K562 (cell line): ENCODE results near the gene STYXL1. TPM values are rescaled to one million over a fixed set of nuclear protein-coding genes. Genes with fewer than 3 reads are reported as not detected.
A peak's percentile ranks its signal among the peaks of the same experiment; 100 is the strongest.

ENCODE experiments used
- ATAC-seq: fragments of 200-7000 bp; cut with Tn5 transposase; 3 replicates; pipeline ENCODE4 v1.9.1; 2020; ENCODE audit warnings: moderate library complexity
- BruUV-seq: library from RNA; stranded (reverse); fragments of 400-500 nt; replicated peaks from 2 replicates; lab custom pipeline; 2021; lab: Mats Ljungman, UMichigan
- CTCF ChIA-PET: fragments of 300-600 bp; formaldehyde crosslinking; extraction: SDS; loops from one replicate; lab custom pipeline; 2021; ENCODE audit warnings: low intra/inter-chr PET ratio; lab: Yijun Ruan, JAX
- POLR2A ChIA-PET: fragments of 300-600, 350-650 bp; sonication (Branson Sonifier 250); formaldehyde crosslinking; extraction: SDS; loops from one replicate; lab custom pipeline; 2021; ENCODE audit warnings: antibody characterized with exemption, inconsistent platforms; lab: Yijun Ruan, JAX
- DNase-seq, 4 experiments: peaks; one replicate each; pipeline versions ENCODE4 v3.0.0 to v3.0.0-alpha.2; 2011 to 2018; ENCODE audit warnings: low spot score in 3 of 4, mixed read lengths in 3 of 4; ENCODE audit errors: extremely low read depth in 1 of 4
- FAIRE-seq: peaks from 2 replicates; lab custom pipeline; 2011; peaks lifted over from hg19 to GRCh38; lab: Jason Lieb, UNC
- H2AFZ ChIP-seq: 2 replicates; pipeline ENCODE4 v1.6.0; 2011; ENCODE audit warnings: low read depth, low read length, control low read depth, inconsistent platforms
- H3K27ac ChIP-seq: fragments of 200-600 bp; 3 replicates; pipeline ENCODE4 v1.8.0; 2011; ENCODE audit warnings: low read depth, mild to moderate bottlenecking, control low read depth, inconsistent platforms, low read length, moderate library complexity, mixed read lengths; ENCODE audit errors: extremely low read depth
- H3K27me3 ChIP-seq, 2 experiments: fragments of 300-600 bp in 1 of 2; 2 replicates in 1 of 2; 3 replicates in 1 of 2; pipeline versions ENCODE4 v1.6.0 to v1.8.0; 2011; ENCODE audit warnings: inconsistent platforms in 2 of 2, low read length in 2 of 2, mild to moderate bottlenecking in 1 of 2, mixed read lengths in 1 of 2, moderate library complexity in 1 of 2; ENCODE audit not compliant: control insufficient read depth in 2 of 2, insufficient read depth in 2 of 2
- H3K36me3 ChIP-seq: fragments of 300-600 bp; 3 replicates; pipeline ENCODE4 v1.8.0; 2011; ENCODE audit warnings: mild to moderate bottlenecking, low read length, inconsistent platforms; ENCODE audit not compliant: control insufficient read depth, insufficient read depth
- H3K4me1 ChIP-seq, 2 experiments: fragments of 200-600 bp in 1 of 2; replicated peaks in 1 of 2; 2 replicates in 1 of 2; 3 replicates in 1 of 2; pipeline versions ENCODE4 v1.5.1 to v1.8.0; 2011; ENCODE audit warnings: inconsistent platforms in 2 of 2, low read length in 2 of 2, mild to moderate bottlenecking in 1 of 2, mixed read lengths in 1 of 2, moderate library complexity in 1 of 2; ENCODE audit not compliant: control insufficient read depth in 2 of 2, insufficient read depth in 2 of 2
- H3K4me2 ChIP-seq: 2 replicates; pipeline ENCODE4 v1.6.1; 2011; ENCODE audit warnings: low read length, control low read depth, inconsistent platforms, mixed read lengths; ENCODE audit not compliant: insufficient read depth
- H3K4me3 ChIP-seq: fragments of 200-600 bp; sonication (generic), shearing (Covaris generic); 2 replicates; pipeline ENCODE4 v1.5.1; 2016; ENCODE audit warnings: control low read depth, inconsistent platforms
- H3K79me2 ChIP-seq: fragments of 200-600 bp; 3 replicates; pipeline ENCODE4 v1.8.0; 2011; ENCODE audit warnings: low read length, inconsistent platforms; ENCODE audit not compliant: control insufficient read depth, insufficient read depth
- H3K9ac ChIP-seq, 2 experiments: 2 replicates each; pipeline versions ENCODE4 v1.6.0 to v1.6.1; 2011; ENCODE audit warnings: low read depth in 2 of 2, low read length in 2 of 2, control low read depth in 1 of 2, inconsistent platforms in 1 of 2, mild to moderate bottlenecking in 1 of 2, mixed read lengths in 1 of 2; ENCODE audit not compliant: insufficient read depth in 1 of 2
- H3K9me1 ChIP-seq: one replicate; pipeline ENCODE4 v1.6.0; 2011; ENCODE audit warnings: inconsistent platforms, mild to moderate bottlenecking, low read length, moderate library complexity; ENCODE audit not compliant: control insufficient read depth, insufficient read depth
- H3K9me3 ChIP-seq: replicated peaks from 2 replicates; pipeline ENCODE4 v1.5.1; 2011; ENCODE audit warnings: low read depth, low read length, inconsistent platforms; ENCODE audit not compliant: control insufficient read depth, insufficient read depth
- H4K20me1 ChIP-seq: replicated peaks from 2 replicates; pipeline ENCODE4 v1.6.1; 2011; ENCODE audit warnings: low read length, inconsistent platforms, mixed read lengths; ENCODE audit not compliant: control insufficient read depth, insufficient read depth
- BRCA1 ChIP-seq, 2 experiments: fragments of 450-650 bp in 1 of 2; sonication (generic) in 1 of 2; formaldehyde crosslinking in 1 of 2; IDR thresholded peaks; 2 replicates each; pipeline versions ENCODE4 v1.5.0 to v1.6.1; 2017 to 2020; ENCODE audit warnings: mild to moderate bottlenecking in 1 of 2, missing genetic modification reagents in 1 of 2
- RAD21 ChIP-seq, 2 experiments: fragments of 250-450 bp in 1 of 2; fragments of 450-650 bp in 1 of 2; sonication (Bioruptor Pico) in 1 of 2; formaldehyde crosslinking in 1 of 2; IDR thresholded peaks in 1 of 2; conservative IDR thresholded peaks in 1 of 2; 2 replicates each; pipeline versions ENCODE4 v1.4.0 to v1.8.0; 2020 to 2022; ENCODE audit warnings: mild to moderate bottlenecking in 2 of 2, moderate library complexity in 1 of 2
- SMAD3 ChIP-seq: fragments of 450-650 bp; formaldehyde crosslinking; conservative IDR thresholded peaks from 2 replicates; pipeline ENCODE4 v1.4.0; 2020; ENCODE audit warnings: mild to moderate bottlenecking
- WGBS: fragments of 100-300 bp; shearing (Covaris generic); methylation state at CpG from one replicate; pipeline ENCODE4 v1.1.6; 2016; ENCODE audit warnings: low coverage, mixed read lengths; ENCODE audit not compliant: insufficient coverage; ENCODE audit errors: missing lambda C conversion rate; 5-methylcytosine and 5-hydroxymethylcytosine counted together
- in situ Hi-C: fragments of 300-500 bp; cut with MboI; formaldehyde crosslinking; loops from 4 replicates; pipeline ENCODE4 v1.15.0; 2018; ENCODE audit warnings: inconsistent platforms, mixed read lengths
- intact Hi-C: fragments of 100-400 bp; cut with micrococcal nuclease; formaldehyde crosslinking; loops from 2 replicates; pipeline ENCODE4 v1.14.2; 2022
- polyA plus RNA-seq, 8 experiments: library from polyadenylated mRNA; depleted of rRNA in 4 of 8; stranded (reverse) in 5 of 8; unstranded in 3 of 8; fragments of >200 nt; fragmentation: Nextera tagmentation in 2 of 8; fragmentation: Illumina TruSeq in 1 of 8; extraction: Ambion mirVana in 2 of 8; extraction: Trizol in 1 of 8; gene quantifications; 2 replicates each; pipeline versions ENCODE4 v1.2.1 to v1.2.3, GENCODE V29; 2011 to 2014; ENCODE audit warnings: inconsistent platforms in 1 of 8, missing spikeins in 1 of 8
- total RNA-seq, 7 experiments: library from RNA; depleted of rRNA in 6 of 7; stranded (reverse); fragments of >200 nt in 6 of 7; fragmentation: Illumina TruSeq in 2 of 7; extraction: Trizol in 2 of 7; gene quantifications; 2 replicates each; pipeline versions ENCODE4 v1.2.1 to v1.2.3, GENCODE V29; 2011 to 2021; ENCODE audit warnings: low replicate concordance in 1 of 7
- TF ChIP-seq, protein P1 (sequence below), 3 experiments: IDR thresholded peaks in 2 of 3; conservative IDR thresholded peaks in 1 of 3; 2 replicates each; pipeline ENCODE4 v1.5.1; 2011 to 2012; ENCODE audit warnings: low read length in 3 of 3, mild to moderate bottlenecking in 3 of 3, control low read depth in 2 of 3, improper control_type of control experiment in 1 of 3, inconsistent platforms in 1 of 3, low read depth in 1 of 3, mixed read lengths in 1 of 3, moderate library complexity in 1 of 3; ENCODE audit not compliant: insufficient read depth in 2 of 3
- TF ChIP-seq, protein P2 (sequence below): sonication (generic); formaldehyde crosslinking; IDR thresholded peaks from 2 replicates; pipeline ENCODE4 v1.8.1; 2023; ENCODE audit warnings: mild to moderate bottlenecking, missing genetic modification reagents

The STYXL1 gene
- total and polyA plus RNA-seq, 9 of the 15 experiments (the other 6 are each of a cell fraction or from before 2014, with no cell fraction given), result 36.5 to 97.2 (median 49.9) TPM

GRCh38 chr7:75961218-75961617 is 86.6 kb downstream of the STYXL1 start:
- H3K4me3 ChIP-seq, result no peak overlapping the region
- ChIA-PET POLR2A (interaction anchor here (0.6 kb wide), 1 partner anchor 9 kb away, joined by 4 read pairs; no protein-coding TSS in a partner anchor), CTCF (no interaction called here)
- no peak overlapping the region for H3K27ac ChIP-seq
- peaks cover 0 to 12% of the 10 kb centered on the region in 2 experiments; a peak in 1 of 5 replicates for H3K4me1 ChIP-seq
- peaks cover 61% of the 10 kb centered on the region; the same call in 2 of the 3 replicates for H3K36me3 ChIP-seq
- BruUV-seq, result no TSS peak
- no peaks in the 10 kb centered on the region for H3K9me3 ChIP-seq
- H3K4me2 ChIP-seq, result no peak overlapping the region
- WGBS, result 93% methylated on average over 7 of the region's 7 CpGs
- no peak overlapping the region for H2AFZ ChIP-seq
- no peaks in the 10 kb centered on the region for H4K20me1 ChIP-seq
- no peak for FAIRE-seq
- H3K9ac ChIP-seq, result no peak overlapping the region
- H3K9me1 ChIP-seq, result peaks cover 2% of the 10 kb centered on the region
- in situ Hi-C loops (no loop called here), intact Hi-C loops (no loop called here)
- H3K79me2 ChIP-seq, result no peaks in the 10 kb centered on the region
- DNase-seq, result no peak
- no peaks in the 10 kb centered on the region for H3K27me3 ChIP-seq
- peak; percentile 89 for ATAC-seq
- TF ChIP-seq, protein P1, sequence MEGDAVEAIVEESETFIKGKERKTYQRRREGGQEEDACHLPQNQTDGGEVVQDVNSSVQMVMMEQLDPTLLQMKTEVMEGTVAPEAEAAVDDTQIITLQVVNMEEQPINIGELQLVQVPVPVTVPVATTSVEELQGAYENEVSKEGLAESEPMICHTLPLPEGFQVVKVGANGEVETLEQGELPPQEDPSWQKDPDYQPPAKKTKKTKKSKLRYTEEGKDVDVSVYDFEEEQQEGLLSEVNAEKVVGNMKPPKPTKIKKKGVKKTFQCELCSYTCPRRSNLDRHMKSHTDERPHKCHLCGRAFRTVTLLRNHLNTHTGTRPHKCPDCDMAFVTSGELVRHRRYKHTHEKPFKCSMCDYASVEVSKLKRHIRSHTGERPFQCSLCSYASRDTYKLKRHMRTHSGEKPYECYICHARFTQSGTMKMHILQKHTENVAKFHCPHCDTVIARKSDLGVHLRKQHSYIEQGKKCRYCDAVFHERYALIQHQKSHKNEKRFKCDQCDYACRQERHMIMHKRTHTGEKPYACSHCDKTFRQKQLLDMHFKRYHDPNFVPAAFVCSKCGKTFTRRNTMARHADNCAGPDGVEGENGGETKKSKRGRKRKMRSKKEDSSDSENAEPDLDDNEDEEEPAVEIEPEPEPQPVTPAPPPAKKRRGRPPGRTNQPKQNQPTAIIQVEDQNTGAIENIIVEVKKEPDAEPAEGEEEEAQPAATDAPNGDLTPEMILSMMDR (IDR thresholded peaks at IDR 0.05 in 2 of 3, conservative IDR thresholded peaks at IDR 0.05 in 1 of 3; ENCODE audit: insufficient read depth in 2 of 3, low read depth in 1 of 3, low read length in 3 of 3), result peak; percentile 27 to 37 (median 31); a peak in 2 of 6 replicates
- TF ChIP-seq, protein P2, sequence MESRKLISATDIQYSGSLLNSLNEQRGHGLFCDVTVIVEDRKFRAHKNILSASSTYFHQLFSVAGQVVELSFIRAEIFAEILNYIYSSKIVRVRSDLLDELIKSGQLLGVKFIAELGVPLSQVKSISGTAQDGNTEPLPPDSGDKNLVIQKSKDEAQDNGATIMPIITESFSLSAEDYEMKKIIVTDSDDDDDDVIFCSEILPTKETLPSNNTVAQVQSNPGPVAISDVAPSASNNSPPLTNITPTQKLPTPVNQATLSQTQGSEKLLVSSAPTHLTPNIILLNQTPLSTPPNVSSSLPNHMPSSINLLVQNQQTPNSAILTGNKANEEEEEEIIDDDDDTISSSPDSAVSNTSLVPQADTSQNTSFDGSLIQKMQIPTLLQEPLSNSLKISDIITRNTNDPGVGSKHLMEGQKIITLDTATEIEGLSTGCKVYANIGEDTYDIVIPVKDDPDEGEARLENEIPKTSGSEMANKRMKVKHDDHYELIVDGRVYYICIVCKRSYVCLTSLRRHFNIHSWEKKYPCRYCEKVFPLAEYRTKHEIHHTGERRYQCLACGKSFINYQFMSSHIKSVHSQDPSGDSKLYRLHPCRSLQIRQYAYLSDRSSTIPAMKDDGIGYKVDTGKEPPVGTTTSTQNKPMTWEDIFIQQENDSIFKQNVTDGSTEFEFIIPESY (CRISPR knock-in tag), result peak; percentile 84
- no peak for TF ChIP-seq BRCA1 (IDR thresholded peaks at IDR 0.05)
- TF ChIP-seq BRCA1 (CRISPR knock-in tag; IDR thresholded peaks at IDR 0.05), result no peak
- no peak for TF ChIP-seq SMAD3 (CRISPR knock-in tag)
- 0 out of 4 replicates have a peak, but pooled peaks of 1 of the 2 experiments have one; percentile 26 for TF ChIP-seq RAD21 (CRISPR knock-in tag; conservative IDR thresholded peaks at IDR 0.05 in 1 of 2, IDR thresholded peaks at IDR 0.05 in 1 of 2)
